NCI-H2081 (cell line): ENCODE results near the gene WDR26.
"Not testable (repeated sequence)": the region's sequence is repeated elsewhere in the genome, so short reads cannot be mapped to it uniquely, and the experiment has no call there.

Experiments used
- DNase-seq, 2 experiments: peaks; one replicate each; lab custom pipeline; 2025; lab: John Stamatoyannopoulos, UW

WDR26 gene

GRCh38 chr1:224433701-224434672, 610 bp downstream of the WDR26 start:
- DNase-seq = peak in 1 of 2 experiments; percentile 45

- peak in 1 of 2 experiments; percentile 34 for DNase-seq
Measured at GRCh38 chr1:224433041-224433691, 1.4 kb downstream of the WDR26 start.

- no peak for DNase-seq
Measured at GRCh38 chr1:224432672-224433040, 1.9 kb downstream of the WDR26 start.

GRCh38 chr1:224432146-224432545, 2.5 kb downstream of the WDR26 start:
- DNase-seq = no peak

- DNase-seq = no peak
Measured at GRCh38 chr1:224431726-224432125, 2.9 kb downstream of the WDR26 start.

- DNase-seq = peak in 1 of 2 experiments; percentile 35
Measured at GRCh38 chr1:224430511-224431113, 4.0 kb downstream of the WDR26 start.

GRCh38 chr1:224429616-224430326, 4.8 kb downstream of the WDR26 start:
- no peak for DNase-seq

- not testable (repeated sequence) for DNase-seq
Measured at GRCh38 chr1:224428713-224429112, 5.9 kb downstream of the WDR26 start.

GRCh38 chr1:224427346-224427745, 7.3 kb downstream of the WDR26 start:
- DNase-seq = no peak

GRCh38 chr1:224426869-224427268, 7.7 kb downstream of the WDR26 start:
- not testable (repeated sequence) for DNase-seq

- DNase-seq = no peak
Measured at GRCh38 chr1:224425279-224425884, 9.2 kb downstream of the WDR26 start.

GRCh38 chr1:224420106-224420505, 14.5 kb downstream of the WDR26 start:
- no peak for DNase-seq

GRCh38 chr1:224411766-224412165, 22.8 kb downstream of the WDR26 start:
- no peak for DNase-seq

- DNase-seq = no peak
Measured at GRCh38 chr1:224408294-224408590, 26.4 kb downstream of the WDR26 start.

- DNase-seq = no peak
Measured at GRCh38 chr1:224407571-224408293, 26.9 kb downstream of the WDR26 start.

- DNase-seq = no peak
Measured at GRCh38 chr1:224406216-224406615, 28.4 kb downstream of the WDR26 start.

- DNase-seq = no peak
Measured at GRCh38 chr1:224405604-224405970, 29.0 kb downstream of the WDR26 start.

GRCh38 chr1:224404916-224405603, 29.5 kb downstream of the WDR26 start:
- DNase-seq = no peak

GRCh38 chr1:224402472-224403036, 32.0 kb downstream of the WDR26 start:
- DNase-seq = no peak

GRCh38 chr1:224399887-224400286, 34.7 kb downstream of the WDR26 start:
- no peak for DNase-seq
